Neural crest cell (in vitro differentiated cells): ENCODE results near the gene ZNF22. TPM values are rescaled to one million over a fixed set of nuclear protein-coding genes. Genes with fewer than 3 reads are reported as not detected.

ENCODE experiments used
- DNase-seq: peaks from one replicate; pipeline ENCODE4 v3.0.0; 2021; ENCODE audit warnings: low read depth, mixed read lengths, low spot score
- H3K27ac Mint-ChIP-seq: one replicate; pipeline ENCODE4 v1.8.0; 2021; ENCODE audit warnings: mild to moderate bottlenecking, mixed read lengths; ENCODE audit not compliant: unreplicated experiment
- H3K27me3 Mint-ChIP-seq: 2 replicates; pipeline ENCODE4 v1.8.0; 2021; ENCODE audit warnings: low read depth, mild to moderate bottlenecking, mixed read lengths
- H3K36me3 Mint-ChIP-seq: 2 replicates; pipeline ENCODE4 v1.8.0; 2021; ENCODE audit warnings: low read depth, mild to moderate bottlenecking, mixed read lengths
- H3K4me1 Mint-ChIP-seq: 2 replicates; pipeline ENCODE4 v1.8.0; 2021; ENCODE audit warnings: mixed read lengths
- H3K4me3 Mint-ChIP-seq: one replicate; pipeline ENCODE4 v1.8.0; 2021; ENCODE audit warnings: mild to moderate bottlenecking, mixed read lengths
- H3K9me3 Mint-ChIP-seq: 2 replicates; pipeline ENCODE4 v1.8.0; 2021; ENCODE audit warnings: mixed read lengths
- CTCF ChIP-seq: fragments of 200-600 bp; sonication (generic); conservative IDR thresholded peaks from 2 replicates; pipeline ENCODE4 v1.5.0; 2021; ENCODE audit warnings: antibody characterized with exemption, mild to moderate bottlenecking
- total RNA-seq: library from RNA; stranded (reverse); gene quantifications from 2 replicates; pipeline ENCODE4 v1.2.1, GENCODE V29; 2021

The ZNF22 gene
- total RNA-seq, 1 donor from 2014 or later = 51.0 TPM

DNA sequence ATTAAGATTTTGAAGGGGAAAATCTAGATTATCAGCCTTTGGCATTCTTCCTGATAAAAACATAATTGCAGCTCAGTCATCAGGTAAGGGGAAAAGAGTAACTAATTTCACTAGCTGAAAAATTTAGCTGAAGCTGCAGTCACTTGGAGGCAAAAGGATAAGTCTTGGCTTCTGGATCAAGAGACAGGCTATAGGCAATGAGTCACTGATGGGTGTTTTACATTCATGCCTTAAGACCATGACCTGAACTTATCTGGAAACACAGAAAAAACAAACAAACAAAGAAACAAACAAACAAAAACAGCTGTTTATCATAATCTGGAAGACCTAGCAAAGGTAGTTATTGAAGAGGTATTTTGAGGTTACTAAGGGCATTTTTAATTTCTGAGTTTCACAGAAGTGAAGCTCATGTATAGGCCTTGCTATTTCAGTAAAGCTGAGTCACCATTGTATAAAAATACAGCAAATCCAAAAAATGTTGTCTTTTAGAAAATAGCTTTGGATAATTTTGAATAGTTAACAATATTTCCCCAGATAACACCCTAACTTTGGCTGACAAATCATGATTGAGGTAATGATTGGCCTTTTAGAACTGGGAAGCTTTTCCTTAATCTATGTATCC is 40.3 kb downstream of the ZNF22 start:
- no peak overlapping the region for H3K4me3 Mint-ChIP-seq
- no peaks in the 10 kb centered on the region for H3K4me1 Mint-ChIP-seq
- peaks cover 3% of the 10 kb centered on the region for H3K27me3 Mint-ChIP-seq
- H3K27ac Mint-ChIP-seq = no peak overlapping the region
- no peak for DNase-seq
- TF ChIP-seq CTCF = no peak
- H3K36me3 Mint-ChIP-seq = no peaks in the 10 kb centered on the region
- no peaks in the 10 kb centered on the region for H3K9me3 Mint-ChIP-seq

DNA sequence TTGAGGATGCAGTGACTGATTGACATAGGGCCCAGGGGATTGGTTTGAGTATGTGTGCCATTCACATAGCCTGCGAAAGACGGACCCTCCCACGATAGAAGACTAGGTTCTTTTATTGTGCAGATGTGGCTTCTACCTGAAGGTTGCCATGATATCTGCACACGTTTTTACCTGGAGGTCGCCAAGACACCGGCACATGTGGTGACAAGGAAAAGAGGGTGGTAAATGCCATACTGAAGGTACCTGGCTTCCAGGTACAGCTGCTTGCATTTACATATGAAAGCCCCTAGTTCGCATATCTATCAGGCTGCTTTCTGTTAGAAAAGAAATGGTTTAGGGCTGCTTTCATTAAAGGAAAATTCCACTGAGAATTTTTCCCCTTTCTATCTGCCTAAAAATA is 43.6 kb downstream of the ZNF22 start:
- no peak for TF ChIP-seq CTCF
- peaks cover 3% of the 10 kb centered on the region for H3K27me3 Mint-ChIP-seq
- no peak overlapping the region for H3K27ac Mint-ChIP-seq
- H3K4me1 Mint-ChIP-seq = no peaks in the 10 kb centered on the region
- H3K36me3 Mint-ChIP-seq = no peaks in the 10 kb centered on the region
- DNase-seq = no peak
- H3K4me3 Mint-ChIP-seq = no peak overlapping the region
- H3K9me3 Mint-ChIP-seq = no peaks in the 10 kb centered on the region

DNA sequence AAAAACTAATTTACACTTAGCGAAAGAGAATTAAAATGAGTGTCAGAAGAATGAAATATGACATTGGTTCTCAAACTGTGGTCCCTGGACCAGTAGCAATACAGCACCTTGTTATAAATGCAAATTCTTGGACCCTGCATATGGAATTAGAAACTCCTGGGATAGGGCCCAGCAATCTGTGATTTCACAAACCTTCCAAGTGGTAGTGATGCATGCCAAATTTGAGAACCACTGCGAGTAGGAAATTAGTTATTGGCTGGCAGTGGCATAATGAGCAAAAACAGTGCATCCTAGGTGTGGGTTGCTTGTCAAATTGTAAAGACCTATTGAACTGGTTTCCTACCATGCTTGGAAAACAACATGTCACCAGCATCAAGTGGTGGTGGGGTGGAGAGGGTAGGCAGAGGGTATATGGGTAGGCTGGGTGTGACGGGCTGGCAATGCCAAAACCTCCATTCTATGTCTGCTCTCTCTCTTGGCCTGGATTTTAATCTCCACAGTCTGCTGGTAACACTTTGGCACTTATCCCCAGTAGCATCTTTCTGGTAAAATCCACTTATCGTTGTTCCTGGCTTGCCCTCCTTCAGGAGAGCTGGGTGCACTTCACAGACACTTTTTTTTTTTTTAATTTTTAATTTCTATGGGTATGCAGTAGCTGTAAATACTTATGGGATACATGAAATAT is 50.0 kb downstream of the ZNF22 start:
- Mint-ChIP-seq H3K4me3 (no peak overlapping the region), H3K27me3 (no peaks in the 10 kb centered on the region), H3K9me3 (no peaks in the 10 kb centered on the region), H3K4me1 (no peaks in the 10 kb centered on the region), H3K27ac (no peak overlapping the region), H3K36me3 (no peaks in the 10 kb centered on the region)
- no peak for DNase-seq
- no peak for TF ChIP-seq CTCF

- Mint-ChIP-seq H3K36me3 (no peaks in the 10 kb centered on the region), H3K4me3 (no peak overlapping the region), H3K27ac (no peak overlapping the region), H3K4me1 (no peaks in the 10 kb centered on the region), H3K9me3 (no peaks in the 10 kb centered on the region), H3K27me3 (no peaks in the 10 kb centered on the region)
- no peak for DNase-seq
- TF ChIP-seq CTCF = no peak
These were observed 52.0 kb downstream of the ZNF22 start for GRCh38 chr10:45052700-45053099.

DNA sequence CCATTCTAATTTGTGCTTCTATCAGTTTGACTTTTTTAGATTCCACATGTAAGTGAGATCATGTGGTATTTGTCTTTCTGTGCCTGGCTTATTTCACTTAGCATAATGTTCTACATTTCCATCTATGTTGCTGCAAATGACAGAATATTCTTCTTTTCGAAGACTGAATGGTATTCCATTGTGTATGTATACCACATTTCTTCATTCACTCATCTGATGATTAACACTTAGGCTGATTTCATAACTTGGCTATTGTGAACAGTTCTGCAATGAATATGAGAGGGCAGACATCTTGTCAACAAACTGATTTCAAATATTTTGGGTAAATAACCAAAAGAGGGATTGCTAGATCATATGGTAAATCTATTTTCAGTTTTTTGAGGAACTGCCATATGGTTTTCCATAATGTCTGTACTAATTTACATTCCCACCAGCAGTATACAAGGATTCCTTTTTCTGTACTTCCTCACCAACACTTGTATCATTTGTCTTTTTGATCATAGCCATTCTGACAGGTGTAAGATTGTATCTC is 52.9 kb downstream of the ZNF22 start:
- no peak overlapping the region for H3K4me3 Mint-ChIP-seq
- H3K4me1 Mint-ChIP-seq = no peaks in the 10 kb centered on the region
- no peak overlapping the region for H3K27ac Mint-ChIP-seq
- DNase-seq = no peak
- no peak for TF ChIP-seq CTCF
- no peaks in the 10 kb centered on the region for H3K9me3 Mint-ChIP-seq
- no peaks in the 10 kb centered on the region for H3K27me3 Mint-ChIP-seq
- H3K36me3 Mint-ChIP-seq = no peaks in the 10 kb centered on the region

Other genes with a start within 250 kb of the ZNF22 start
- not detected in 2 replicates for gene TMEM72, start 89.6 kb upstream of the ZNF22 start, total RNA-seq
- 16.4 and 18.6 TPM in 2 replicates for gene RASSF4, start 41.1 kb upstream of the ZNF22 start, total RNA-seq
- 0.50 and 1.1 TPM in 2 replicates for gene DEPP1, start 22.1 kb upstream of the ZNF22 start, total RNA-seq